Upper lobe of left lung (tissue), 6 donors: ENCODE results near the gene XYLT1. TPM values are rescaled to one million over a fixed set of nuclear protein-coding genes. Genes with fewer than 3 reads are reported as not detected.
"Not testable (repeated sequence)": the region's sequence is repeated elsewhere in the genome, so short reads cannot be mapped to it uniquely, and the experiment has no call there.

Experiments used
- ATAC-seq, 2 donors: fragments of 200-7000 bp; cut with Tn5 transposase; one replicate each; pipeline ENCODE4 v1.9.1; 2022; ENCODE audit warnings: mild to moderate bottlenecking in 2 of 2, moderate library complexity in 2 of 2; ENCODE audit not compliant: low FRiP score in 2 of 2
- DNase-seq, 2 donors: peaks; one replicate each; pipeline ENCODE4 v3.0.0-alpha.2; 2019 to 2020
- H3K27ac ChIP-seq, 4 donors: fragments of 200-600 bp; sonication (generic); one replicate each; pipeline ENCODE4 v1.5.1; 2016 to 2019
- H3K27me3 ChIP-seq, 4 donors: fragments of 200-600 bp; sonication (generic); one replicate each; pipeline ENCODE4 v1.5.1; 2017 to 2019
- H3K36me3 ChIP-seq, 4 donors: fragments of 200-600 bp; sonication (generic); one replicate each; pipeline ENCODE4 v1.5.1; 2016 to 2019
- H3K4me1 ChIP-seq, 4 donors: fragments of 200-600 bp; sonication (generic); one replicate each; pipeline ENCODE4 v1.5.1; 2018 to 2019
- H3K4me3 ChIP-seq, 4 donors: fragments of 200-600 bp; sonication (generic); one replicate each; pipeline ENCODE4 v1.5.1; 2017 to 2019; ENCODE audit warnings: mild to moderate bottlenecking in 2 of 4, moderate library complexity in 1 of 4
- H3K9me3 ChIP-seq, 4 donors: fragments of 200-600 bp; sonication (generic); one replicate each; pipeline ENCODE4 v1.5.1; 2018 to 2019
- CTCF ChIP-seq, 6 experiments: fragments of 450-650 bp in 4 of 6; fragments of 200-600 bp in 2 of 6; sonication (generic) in 2 of 6; IDR thresholded peaks; one replicate each; pipeline ENCODE4 v1.5.1; 2016 to 2019; ENCODE audit warnings: antibody characterized with exemption in 6 of 6
- EP300 ChIP-seq, 4 donors: sonication (generic); formaldehyde crosslinking; IDR thresholded peaks; one replicate each; pipeline ENCODE4 v1.5.1; 2017; ENCODE audit warnings: antibody characterized with exemption in 4 of 4, control low read depth in 2 of 4
- POLR2A ChIP-seq, 4 donors: fragments of 450-650 bp; IDR thresholded peaks; one replicate each; pipeline ENCODE4 v1.5.1; 2016 to 2017; ENCODE audit warnings: antibody characterized with exemption in 4 of 4, mild to moderate bottlenecking in 2 of 4
- POLR2AphosphoS5 ChIP-seq, 2 donors: sonication (generic); formaldehyde crosslinking; IDR thresholded peaks; one replicate each; pipeline ENCODE4 v1.5.1; 2017; ENCODE audit warnings: antibody characterized with exemption in 2 of 2
- WGBS, 2 donors: methylation state at CpG; one replicate each; pipeline ENCODE4 v1.1.5; 2017 to 2018; 5-methylcytosine and 5-hydroxymethylcytosine counted together
- total RNA-seq, 6 donors: library from RNA; depleted of rRNA in 4 of 6; stranded (reverse); fragments of >200 nt in 4 of 6; gene quantifications; one replicate each; pipeline versions ENCODE4 v1.1.0 to v1.2.1, GENCODE V29; 2016 to 2021
- donor health status: DM: no; HTN: no; CAD: no; lungs with moderate emphysema.
- donor health status: DM: no; HTN: yes; CAD: no; lungs with severe emphysema.

XYLT1 gene
- total RNA-seq, 6 donors from 2014 or later: 3.0 to 26.2 (median 6.8) TPM

GRCh38 chr16:17339764-17340541 lies 130.8 kb downstream of the XYLT1 start:
- Histone ChIP-seq H3K4me3 (no peak overlapping the region), H3K4me1 (peaks cover 5 to 27% (median 21%) of the 10 kb centered on the region in 4 donors), H3K27ac (no peak overlapping the region), H3K27me3 (no peaks in the 10 kb centered on the region), H3K36me3 (no peaks in the 10 kb centered on the region), H3K9me3 (no peaks in the 10 kb centered on the region)
- 73 to 76% methylated on average over 7 of the region's 7 CpGs for WGBS, 2 donors
- ATAC-seq (no peak), DNase-seq (no peak)
- TF ChIP-seq POLR2A (IDR thresholded peaks at IDR 0.05): no peak
- no peak for TF ChIP-seq EP300 (IDR thresholded peaks at IDR 0.05)
- peak in 1 of 2 donors; percentile 9 for TF ChIP-seq POLR2AphosphoS5 (IDR thresholded peaks at IDR 0.05)

- ATAC-seq: no peak
- WGBS, 2 donors: 91% methylated on average over 7 of the region's 7 CpGs
- TF ChIP-seq EP300 (IDR thresholded peaks at IDR 0.05): no peak
- Histone ChIP-seq H3K4me1 (peaks cover 0 to 21% (median 14%) of the 10 kb centered on the region in 4 donors), H3K9me3 (no peaks in the 10 kb centered on the region), H3K27me3 (no peaks in the 10 kb centered on the region), H3K36me3 (no peaks in the 10 kb centered on the region), H3K4me3 (no peak overlapping the region), H3K27ac (no peak overlapping the region)
- no peak for DNase-seq
These were observed 132.5 kb downstream of the XYLT1 start for GRCh38 chr16:17338244-17338643.

- H3K27ac ChIP-seq: no peak overlapping the region
- WGBS, 2 donors: 94% methylated on average over 8 of the region's 8 CpGs
- no peak overlapping the region for H3K4me3 ChIP-seq
- ATAC-seq (no peak), DNase-seq (no peak)
- no peak for TF ChIP-seq EP300 (IDR thresholded peaks at IDR 0.05)
- no peak for TF ChIP-seq POLR2AphosphoS5 (IDR thresholded peaks at IDR 0.05)
- no peak for TF ChIP-seq CTCF (IDR thresholded peaks at IDR 0.05)
- no peak for TF ChIP-seq POLR2A (IDR thresholded peaks at IDR 0.05)
- no peaks in the 10 kb centered on the region for H3K36me3 ChIP-seq
- H3K27me3 ChIP-seq: no peaks in the 10 kb centered on the region
- H3K4me1 ChIP-seq: peaks cover 0 to 13% (median 3%) of the 10 kb centered on the region in 4 donors
- no peaks in the 10 kb centered on the region for H3K9me3 ChIP-seq
These were observed 134.2 kb downstream of the XYLT1 start for GRCh38 chr16:17336530-17336900.

- Histone ChIP-seq H3K27ac (no peak overlapping the region), H3K4me1 (peaks cover 0 to 8% (median 0%) of the 10 kb centered on the region in 4 donors), H3K27me3 (no peaks in the 10 kb centered on the region), H3K36me3 (no peaks in the 10 kb centered on the region), H3K4me3 (no peak overlapping the region), H3K9me3 (no peaks in the 10 kb centered on the region)
- no peak for ATAC-seq
- TF ChIP-seq EP300 (IDR thresholded peaks at IDR 0.05) (no peak), CTCF (IDR thresholded peaks at IDR 0.05) (no peak)
- no peak for DNase-seq
- WGBS, 2 donors: 72 to 74% methylated on average over 11 of the region's 11 CpGs
These were observed 134.8 kb downstream of the XYLT1 start for GRCh38 chr16:17335826-17336529.

- H3K27ac ChIP-seq, H3K4me3 ChIP-seq, H3K4me1 ChIP-seq, H3K9me3 ChIP-seq, DNase-seq, ATAC-seq, H3K27me3 ChIP-seq, H3K36me3 ChIP-seq: not testable (repeated sequence)
- WGBS, 2 donors: 79 to 85% methylated on average over 10 of the region's 10 CpGs
These were observed 135.4 kb downstream of the XYLT1 start for GRCh38 chr16:17335406-17335805.

- H3K4me3 ChIP-seq: no peak overlapping the region
- H3K4me1 ChIP-seq: peaks cover 0 to 7% (median 1%) of the 10 kb centered on the region in 4 donors
- no peaks in the 10 kb centered on the region for H3K9me3 ChIP-seq
- peak in 1 of 2 donors; percentile 32 for ATAC-seq
- no peak for TF ChIP-seq POLR2AphosphoS5 (IDR thresholded peaks at IDR 0.05)
- no peak for TF ChIP-seq EP300 (IDR thresholded peaks at IDR 0.05)
- TF ChIP-seq POLR2A (IDR thresholded peaks at IDR 0.05): no peak
- 57 to 82% methylated on average over 5 of the region's 5 CpGs for WGBS, 2 donors
- no peak overlapping the region for H3K27ac ChIP-seq
- no peaks in the 10 kb centered on the region for H3K27me3 ChIP-seq
- no peaks in the 10 kb centered on the region for H3K36me3 ChIP-seq
- no peak for DNase-seq
These were observed 136.7 kb downstream of the XYLT1 start for GRCh38 chr16:17334096-17334495.
